HCT116 (cell line): ENCODE data around the gene SLC30A4. TPM values are rescaled to one million over a fixed set of nuclear protein-coding genes. Genes with fewer than 3 reads are reported as not detected.

ENCODE experiments used
- ATAC-seq: fragments of 200-7000 bp; cut with Tn5 transposase; 2 replicates; pipeline ENCODE4 v1.9.1; 2020; ENCODE audit warnings: mild to moderate bottlenecking, moderate library complexity
- BruUV-seq: library from RNA; stranded (reverse); fragments of 400-500 nt; replicated peaks from 2 replicates; lab custom pipeline; 2021; lab: Mats Ljungman, UMichigan
- CTCF ChIA-PET: fragments of 300-600 bp; sonication (Branson Sonifier 250); formaldehyde crosslinking; loops from one replicate; lab custom pipeline; 2021; ENCODE audit warnings: antibody characterized with exemption; lab: Charles Lee
- POLR2A ChIA-PET: fragments of 300-600, 350-600 bp; sonication (Branson Sonifier 250); formaldehyde crosslinking; loops from one replicate; lab custom pipeline; 2021; ENCODE audit warnings: antibody characterized with exemption; lab: Charles Lee
- RAD21 ChIA-PET, 2 experiments: fragments of 300-600 bp; sonication (Branson Sonifier 250); formaldehyde crosslinking; loops; one replicate each; lab custom pipeline; 2023; ENCODE audit warnings: low total read pairs in 2 of 2; ENCODE audit not compliant: uncharacterized antibody in 2 of 2, unreplicated experiment in 2 of 2, low non-redundant PET in 1 of 2; lab: Charles Lee
- DNase-seq: peaks from one replicate; pipeline ENCODE4 v3.0.0-alpha.2; 2010; ENCODE audit warnings: low read depth, low spot score
- H2AFZ ChIP-seq: fragments of 200-600 bp; shearing (Covaris generic), sonication (generic); 2 replicates; pipeline ENCODE4 v1.6.1; 2017; ENCODE audit warnings: low read depth, mixed run types, mixed read lengths, antibody characterized with exemption, low read length; ENCODE audit not compliant: poor library complexity, severe bottlenecking
- H3K27ac ChIP-seq: 2 replicates; pipeline ENCODE4 v1.5.1; 2012; ENCODE audit warnings: low read depth, low read length
- H3K27me3 ChIP-seq: fragments of 200-600 bp; sonication (generic); 2 replicates; pipeline ENCODE4 v1.6.1; 2016; ENCODE audit warnings: mixed run types, low read length, mixed read lengths; ENCODE audit not compliant: insufficient read depth
- H3K36me3 ChIP-seq, 2 experiments: fragments of 200-500 bp in 1 of 2; fragments of 200-600 bp in 1 of 2; sonication (Bioruptor generic) in 1 of 2; sonication (generic) in 1 of 2; 2 replicates each; pipeline versions ENCODE4 v1.5.1 to v1.6.1; 2014 to 2016; ENCODE audit warnings: low read length in 2 of 2, inconsistent platforms in 1 of 2, mixed read lengths in 1 of 2, mixed run types in 1 of 2; ENCODE audit not compliant: insufficient read depth in 2 of 2, control insufficient read depth in 1 of 2
- H3K4me1 ChIP-seq, 2 experiments: fragments of 200-600 bp in 1 of 2; sonication (generic) in 1 of 2; 2 replicates each; pipeline versions ENCODE4 v1.5.1 to v1.6.1; 2012 to 2017; ENCODE audit warnings: low read length in 2 of 2, inconsistent platforms in 1 of 2, mild to moderate bottlenecking in 1 of 2, mixed read lengths in 1 of 2, mixed run types in 1 of 2, moderate library complexity in 1 of 2; ENCODE audit not compliant: insufficient read depth in 2 of 2, control insufficient read depth in 1 of 2
- H3K4me2 ChIP-seq: fragments of 200-600 bp; sonication (generic); 2 replicates; pipeline ENCODE4 v1.6.1; 2017; ENCODE audit warnings: mixed run types, low read length, mixed read lengths
- H3K4me3 ChIP-seq, 2 experiments: fragments of 200-600 bp in 1 of 2; sonication (generic) in 1 of 2; replicated peaks in 1 of 2; 2 replicates each; pipeline ENCODE4 v1.5.1; 2011 to 2016; ENCODE audit warnings: low read length in 2 of 2, control low read depth in 1 of 2, low read depth in 1 of 2, mild to moderate bottlenecking in 1 of 2, mixed read lengths in 1 of 2, mixed run types in 1 of 2
- H3K79me2 ChIP-seq: fragments of 200-600 bp; sonication (generic); 2 replicates; pipeline ENCODE4 v1.6.1; 2017; ENCODE audit warnings: mild to moderate bottlenecking, mixed run types, low read length, moderate library complexity, mixed read lengths; ENCODE audit not compliant: insufficient read depth
- H3K9ac ChIP-seq: fragments of 200-600 bp; sonication (generic); 2 replicates; pipeline ENCODE4 v1.6.1; 2016; ENCODE audit warnings: low read length, mixed read lengths
- H3K9me2 ChIP-seq: fragments of 200-600 bp; sonication (generic), shearing (Covaris generic); 2 replicates; pipeline ENCODE4 v1.6.1; 2017; ENCODE audit warnings: mixed run types, mild to moderate bottlenecking, moderate library complexity; ENCODE audit not compliant: insufficient read depth
- H3K9me3 ChIP-seq, 2 experiments: fragments of 200-500 bp in 1 of 2; fragments of 200-600 bp in 1 of 2; sonication (Bioruptor generic) in 1 of 2; sonication (generic) in 1 of 2; 2 replicates each; pipeline ENCODE4 v1.6.1; 2014 to 2017; ENCODE audit warnings: low read length in 2 of 2, mixed read lengths in 2 of 2, inconsistent platforms in 1 of 2, low read depth in 1 of 2, mild to moderate bottlenecking in 1 of 2, mixed run types in 1 of 2, moderate library complexity in 1 of 2; ENCODE audit not compliant: control insufficient read depth in 1 of 2, insufficient read depth in 1 of 2
- H4K20me1 ChIP-seq: fragments of 200-600 bp; sonication (generic), shearing (Covaris generic); 2 replicates; pipeline ENCODE4 v1.6.1; 2017; ENCODE audit warnings: mixed run types, mild to moderate bottlenecking, moderate library complexity; ENCODE audit not compliant: insufficient read depth
- EGR1 ChIP-seq: IDR thresholded peaks from 2 replicates; pipeline ENCODE4 v1.6.1; 2012; ENCODE audit warnings: low read depth
- EZH2 ChIP-seq: fragments of 200-600 bp; sonication (generic); IDR thresholded peaks from 2 replicates; pipeline ENCODE4 v1.6.1; 2017; ENCODE audit warnings: antibody characterized with exemption, mixed run types
- EZH2phosphoT487 ChIP-seq: fragments of 200-600 bp; IDR thresholded peaks from 2 replicates; pipeline ENCODE4 v1.6.1; 2018; ENCODE audit warnings: antibody characterized with exemption, borderline replicate concordance
- MAX ChIP-seq: IDR thresholded peaks from 2 replicates; pipeline ENCODE4 v1.6.1; 2012
- POLR2A ChIP-seq: IDR thresholded peaks from 2 replicates; pipeline ENCODE4 v1.7.0; 2011; ENCODE audit warnings: borderline replicate concordance; ENCODE audit not compliant: insufficient read depth, insufficient read length; ENCODE audit errors: extremely low read depth
- RAD21 ChIP-seq: IDR thresholded peaks from 2 replicates; pipeline ENCODE4 v1.6.1; 2012; ENCODE audit warnings: low read depth, mild to moderate bottlenecking
- SRF ChIP-seq: IDR thresholded peaks from 2 replicates; pipeline ENCODE4 v1.6.1; 2012; ENCODE audit warnings: low read depth
- TCF7L2 ChIP-seq: IDR thresholded peaks from 2 replicates; pipeline ENCODE4 v1.7.0; 2011; ENCODE audit warnings: borderline replicate concordance, inconsistent platforms; ENCODE audit not compliant: insufficient read depth, insufficient read length; ENCODE audit errors: extremely low read depth
- ZNF274 ChIP-seq: fragments of 200-500 bp; sonication (Bioruptor generic); IDR thresholded peaks from 2 replicates; pipeline ENCODE4 v1.6.1; 2014; ENCODE audit warnings: mild to moderate bottlenecking, low read depth, low read length, inconsistent platforms
- intact Hi-C: fragments of 100-400 bp; cut with micrococcal nuclease; formaldehyde crosslinking; loops from 2 replicates; pipeline ENCODE4 v1.10.0; 2022
- total RNA-seq: library from RNA; stranded (reverse); gene quantifications from one replicate; pipeline ENCODE4 v1.2.1, GENCODE V29; 2021; ENCODE audit not compliant: unreplicated experiment
- TF ChIP-seq, protein P1 (sequence below), 3 experiments: fragments of 200-600 bp in 1 of 3; sonication (generic) in 1 of 3; IDR thresholded peaks in 2 of 3; conservative IDR thresholded peaks in 1 of 3; 2 replicates each; pipeline ENCODE4 v1.5.1; 2012 to 2017; ENCODE audit warnings: low read depth in 2 of 3, low read length in 2 of 3, antibody characterized with exemption in 1 of 3, borderline replicate concordance in 1 of 3, control low read depth in 1 of 3, mild to moderate bottlenecking in 1 of 3, mixed read lengths in 1 of 3, mixed run types in 1 of 3, moderate library complexity in 1 of 3; ENCODE audit not compliant: insufficient read depth in 1 of 3

The SLC30A4 gene
- total RNA-seq, 1 experiment from 2014 or later: 2.7 TPM

GRCh38 chr15:45529613-45530012, 7.1 kb upstream of the SLC30A4 start:
- POLR2A ChIA-PET: no interaction called here
- no peaks in the 10 kb centered on the region for H3K27me3 ChIP-seq
- no peaks in the 10 kb centered on the region for H4K20me1 ChIP-seq
- H2AFZ ChIP-seq: no peak overlapping the region
- no TSS peak for BruUV-seq
- TF ChIP-seq POLR2A (no peak), EGR1 (no peak), EZH2phosphoT487 (no peak), TCF7L2 (no peak), RAD21 (no peak), SRF (no peak), ZNF274 (no peak), MAX (no peak), EZH2 (no peak)
- TF ChIP-seq, protein P1, sequence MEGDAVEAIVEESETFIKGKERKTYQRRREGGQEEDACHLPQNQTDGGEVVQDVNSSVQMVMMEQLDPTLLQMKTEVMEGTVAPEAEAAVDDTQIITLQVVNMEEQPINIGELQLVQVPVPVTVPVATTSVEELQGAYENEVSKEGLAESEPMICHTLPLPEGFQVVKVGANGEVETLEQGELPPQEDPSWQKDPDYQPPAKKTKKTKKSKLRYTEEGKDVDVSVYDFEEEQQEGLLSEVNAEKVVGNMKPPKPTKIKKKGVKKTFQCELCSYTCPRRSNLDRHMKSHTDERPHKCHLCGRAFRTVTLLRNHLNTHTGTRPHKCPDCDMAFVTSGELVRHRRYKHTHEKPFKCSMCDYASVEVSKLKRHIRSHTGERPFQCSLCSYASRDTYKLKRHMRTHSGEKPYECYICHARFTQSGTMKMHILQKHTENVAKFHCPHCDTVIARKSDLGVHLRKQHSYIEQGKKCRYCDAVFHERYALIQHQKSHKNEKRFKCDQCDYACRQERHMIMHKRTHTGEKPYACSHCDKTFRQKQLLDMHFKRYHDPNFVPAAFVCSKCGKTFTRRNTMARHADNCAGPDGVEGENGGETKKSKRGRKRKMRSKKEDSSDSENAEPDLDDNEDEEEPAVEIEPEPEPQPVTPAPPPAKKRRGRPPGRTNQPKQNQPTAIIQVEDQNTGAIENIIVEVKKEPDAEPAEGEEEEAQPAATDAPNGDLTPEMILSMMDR (IDR thresholded peaks at IDR 0.05 in 2 of 3, conservative IDR thresholded peaks at IDR 0.05 in 1 of 3; ENCODE audit: borderline replicate concordance in 1 of 3, insufficient read depth in 1 of 3, low read depth in 2 of 3, low read length in 2 of 3): no peak
- TF ChIP-seq, all 23 proteins: peak for 0
- Histone ChIP-seq H3K27ac (no peak overlapping the region), H3K9me2 (no peaks in the 10 kb centered on the region), H3K9ac (no peak overlapping the region), H3K79me2 (no peaks in the 10 kb centered on the region), H3K4me3 (no peak overlapping the region), H3K4me2 (no peak overlapping the region), H3K9me3 (no peaks in the 10 kb centered on the region), H3K36me3 (no peaks in the 10 kb centered on the region), H3K4me1 (no peaks in the 10 kb centered on the region)
- ChIA-PET RAD21 (no interaction called here), CTCF (no interaction called here)
- DNase-seq: no peak
- ATAC-seq: peak; percentile 59; the same call in 1 of the 2 replicates
- intact Hi-C loops: no loop called here
